IMR-90 (cell line): Measurements from ENCODE around the gene FJX1. TPM values are rescaled to one million over a fixed set of nuclear protein-coding genes. Genes with fewer than 3 reads are reported as not detected.

Experiments
- ATAC-seq: fragments of 200-7000 bp; cut with Tn5 transposase; 2 replicates; pipeline ENCODE4 v1.9.1; 2020; ENCODE audit warnings: low read depth, mild to moderate bottlenecking, moderate library complexity
- BruUV-seq: library from RNA; stranded (reverse); fragments of 400-500 nt; replicated peaks from 2 replicates; lab custom pipeline; 2021; lab: Mats Ljungman, UMichigan
- CTCF ChIA-PET: fragments of 300-600 bp; formaldehyde crosslinking; extraction: SDS; loops from one replicate; lab custom pipeline; 2021; ENCODE audit warnings: antibody characterized with exemption; lab: Yijun Ruan, JAX
- POLR2A ChIA-PET: fragments of 300-600 bp; sonication (Branson Sonifier 250); formaldehyde crosslinking; loops from one replicate; lab custom pipeline; 2022; ENCODE audit warnings: antibody characterized with exemption; ENCODE audit not compliant: unreplicated experiment; lab: Charles Lee
- DNase-seq: peaks from one replicate; pipeline ENCODE4 v3.0.0; 2013
- H2AFZ ChIP-seq: replicated peaks from 2 replicates; pipeline ENCODE3; 2013; ENCODE audit warnings: low read length, mild to moderate bottlenecking; ENCODE audit not compliant: poor library complexity
- H2AK5ac ChIP-seq: 2 replicates; pipeline ENCODE4 v1.6.1; 2013; ENCODE audit warnings: low read depth, low read length, inconsistent platforms
- H2AK9ac ChIP-seq: replicated peaks from 2 replicates; pipeline ENCODE3; 2013; ENCODE audit warnings: mild to moderate bottlenecking, low read depth, low read length, moderate library complexity; ENCODE audit not compliant: poor library complexity
- H2BK120ac ChIP-seq: 2 replicates; pipeline ENCODE4 v1.6.1; 2013; ENCODE audit warnings: low read depth, low read length, inconsistent platforms
- H2BK15ac ChIP-seq: 3 replicates; pipeline ENCODE4 v1.6.1; 2013; ENCODE audit warnings: low read depth, low read length, inconsistent platforms
- H2BK20ac ChIP-seq: 2 replicates; pipeline ENCODE4 v1.6.1; 2013; ENCODE audit warnings: low read depth, mild to moderate bottlenecking, inconsistent platforms, low read length, moderate library complexity
- H2BK5ac ChIP-seq: 2 replicates; pipeline ENCODE4 v1.6.1; 2013; ENCODE audit warnings: mild to moderate bottlenecking, low read depth, low read length, inconsistent platforms; ENCODE audit not compliant: poor library complexity, severe bottlenecking
- H3K14ac ChIP-seq: replicated peaks from 2 replicates; pipeline ENCODE4 v1.6.1; 2013; ENCODE audit warnings: low read depth, low read length, inconsistent platforms
- H3K18ac ChIP-seq: 2 replicates; pipeline ENCODE4 v1.6.1; 2013; ENCODE audit warnings: low read depth, low read length, control low read depth
- H3K23ac ChIP-seq: 2 replicates; pipeline ENCODE4 v1.6.1; 2013; ENCODE audit warnings: low read depth, low read length, inconsistent platforms
- H3K27ac ChIP-seq: 2 replicates; pipeline ENCODE4 v1.5.1; 2013; ENCODE audit warnings: mild to moderate bottlenecking, control low read depth, low read length; ENCODE audit not compliant: insufficient read depth
- H3K27me3 ChIP-seq: 2 replicates; pipeline ENCODE4 v1.6.1; 2013; ENCODE audit warnings: low read length; ENCODE audit not compliant: control insufficient read depth, insufficient read depth
- H3K36me3 ChIP-seq: 2 replicates; pipeline ENCODE4 v1.6.1; 2013; ENCODE audit warnings: low read length, mixed read lengths; ENCODE audit not compliant: control insufficient read depth, insufficient read depth
- H3K4ac ChIP-seq: 2 replicates; pipeline ENCODE4 v1.6.1; 2013; ENCODE audit warnings: low read depth, low read length, inconsistent platforms
- H3K4me1 ChIP-seq: 2 replicates; pipeline ENCODE4 v1.6.1; 2013; ENCODE audit warnings: low read length, mixed read lengths; ENCODE audit not compliant: control insufficient read depth, insufficient read depth
- H3K4me2 ChIP-seq: 2 replicates; pipeline ENCODE4 v1.6.1; 2013; ENCODE audit warnings: low read depth, mild to moderate bottlenecking, control low read depth, low read length, moderate library complexity
- H3K4me3 ChIP-seq: 2 replicates; pipeline ENCODE4 v1.5.1; 2013; ENCODE audit warnings: low read depth, mild to moderate bottlenecking, control low read depth, low read length, moderate library complexity; ENCODE audit not compliant: insufficient read depth
- H3K56ac ChIP-seq: 2 replicates; pipeline ENCODE4 v1.6.1; 2013; ENCODE audit warnings: low read length, inconsistent platforms; ENCODE audit not compliant: insufficient read depth; ENCODE audit errors: extremely low read depth
- H3K79me1 ChIP-seq, 2 experiments: 2 replicates each; pipeline ENCODE4 v1.6.1; 2013; ENCODE audit warnings: low read length in 2 of 2, inconsistent platforms in 1 of 2, low read depth in 1 of 2
- H3K9ac ChIP-seq: 2 replicates; pipeline ENCODE4 v1.6.1; 2013; ENCODE audit warnings: low read depth, low read length, control low read depth
- H3K9me1 ChIP-seq: 2 replicates; pipeline ENCODE4 v1.6.1; 2013; ENCODE audit warnings: low read length, inconsistent platforms; ENCODE audit not compliant: insufficient read depth
- H3K9me3 ChIP-seq: 2 replicates; pipeline ENCODE4 v1.6.1; 2013; ENCODE audit warnings: low read length; ENCODE audit not compliant: control insufficient read depth, insufficient read depth
- H4K20me1 ChIP-seq: 2 replicates; pipeline ENCODE4 v1.6.1; 2013; ENCODE audit warnings: low read length, inconsistent platforms; ENCODE audit not compliant: insufficient read depth
- H4K5ac ChIP-seq: 2 replicates; pipeline ENCODE4 v1.6.1; 2013; ENCODE audit warnings: mild to moderate bottlenecking, low read depth, low read length, control low read depth
- H4K8ac ChIP-seq, 2 experiments: 2 replicates each; pipeline ENCODE4 v1.6.1; 2013; ENCODE audit warnings: low read depth in 2 of 2, low read length in 2 of 2, control low read depth in 1 of 2, inconsistent platforms in 1 of 2
- H4K91ac ChIP-seq: 2 replicates; pipeline ENCODE4 v1.6.1; 2013; ENCODE audit warnings: low read depth, low read length, inconsistent platforms; ENCODE audit not compliant: insufficient read depth
- BHLHE40 ChIP-seq: fragments of 150-350 bp; IDR thresholded peaks from 2 replicates; pipeline ENCODE4 v1.6.1; 2016; ENCODE audit warnings: mild to moderate bottlenecking, low read depth, low read length
- CEBPB ChIP-seq: IDR thresholded peaks from 2 replicates; pipeline ENCODE4 v1.6.1; 2012; ENCODE audit warnings: low read depth, low read length, improper control_type of control experiment
- CHD1 ChIP-seq: IDR thresholded peaks from 2 replicates; pipeline ENCODE4 v1.6.1; 2012; ENCODE audit warnings: low read depth, low read length, improper control_type of control experiment
- CTCF ChIP-seq: conservative IDR thresholded peaks from 2 replicates; pipeline ENCODE4 v1.5.1; 2012; ENCODE audit warnings: mild to moderate bottlenecking, low read depth, low read length, improper control_type of control experiment
- ELK1 ChIP-seq: fragments of 150-350 bp; IDR thresholded peaks from 2 replicates; pipeline ENCODE4 v1.6.1; 2016; ENCODE audit warnings: low read depth, mild to moderate bottlenecking, low read length, moderate library complexity, borderline replicate concordance
- FOS ChIP-seq: fragments of 150-350 bp; IDR thresholded peaks from 2 replicates; pipeline ENCODE4 v1.6.1; 2016; ENCODE audit warnings: low read depth, low read length
- MAZ ChIP-seq: IDR thresholded peaks from 2 replicates; pipeline ENCODE4 v1.6.1; 2012; ENCODE audit warnings: low read depth, mild to moderate bottlenecking, low read length, improper control_type of control experiment, moderate library complexity, borderline replicate concordance
- NFE2L2 ChIP-seq: fragments of 150-350 bp; IDR thresholded peaks from 2 replicates; pipeline ENCODE4 v1.6.1; 2016; ENCODE audit warnings: low read depth, mild to moderate bottlenecking, low read length
- POLR2A ChIP-seq: IDR thresholded peaks from 2 replicates; pipeline ENCODE4 v1.6.1; 2012; ENCODE audit warnings: mild to moderate bottlenecking, low read depth, low read length
- RAD21 ChIP-seq: IDR thresholded peaks from 2 replicates; pipeline ENCODE4 v1.6.1; 2012; ENCODE audit warnings: low read length, improper control_type of control experiment
- SMC3 ChIP-seq: fragments of 150-350 bp; IDR thresholded peaks from 2 replicates; pipeline ENCODE4 v1.6.1; 2016; ENCODE audit warnings: low read depth, mild to moderate bottlenecking, antibody characterized with exemption, low read length, moderate library complexity
- USF2 ChIP-seq: fragments of 150-350 bp; IDR thresholded peaks from 2 replicates; pipeline ENCODE4 v1.6.1; 2017; ENCODE audit warnings: mild to moderate bottlenecking, antibody characterized with exemption, low read length, low read depth
- WGBS, 2 experiments: methylation state at CpG; one replicate each; pipeline versions ENCODE4 v1.1.5 to v1.1.7; 2013; ENCODE audit warnings: missing lambda C conversion rate in 2 of 2; ENCODE audit not compliant: insufficient read length in 1 of 2; ENCODE audit errors: extremely low coverage in 2 of 2; 5-methylcytosine and 5-hydroxymethylcytosine counted together
- dilution Hi-C: fragments of 300-500 bp; cut with HindIII; formaldehyde crosslinking; loops from one replicate; pipeline ENCODE4 v1.14.3; 2018; ENCODE audit warnings: low sequenced_read_pairs; ENCODE audit not compliant: unreplicated experiment
- in situ Hi-C: fragments of 300-500 bp; cut with MboI; formaldehyde crosslinking; loops from 3 replicates; pipeline ENCODE4 v1.14.3; 2019; ENCODE audit warnings: low sequenced_read_pairs, inconsistent platforms, mixed read lengths
- intact Hi-C: fragments of 100-400 bp; cut with micrococcal nuclease; formaldehyde crosslinking; loops from 2 replicates; pipeline ENCODE4 v1.10.0; 2022
- polyA plus RNA-seq, 3 experiments: library from polyadenylated mRNA; depleted of rRNA; stranded (reverse); fragments of >200 nt; gene quantifications; 2 replicates each; pipeline ENCODE4 v1.2.3, GENCODE V29; 2012; ENCODE audit warnings: low replicate concordance in 1 of 3
- total RNA-seq: library from RNA; depleted of rRNA; stranded (reverse); fragments of >200 nt; gene quantifications from 2 replicates; pipeline ENCODE4 v1.2.3, GENCODE V29; 2012

FJX1 gene
- total and polyA plus RNA-seq, 2 of the 4 experiments (the other 2 are of a cell fraction): 8.4 to 11.2 TPM

- POLR2A ChIA-PET: no interaction called here
- WGBS, 2 experiments: no CpG with 5 or more reads among the region's 1 CpG
These were observed 37.0 kb downstream of the FJX1 start for GRCh38 chr11:35655254-35655653.

More at GRCh38 chr11:35655254-35655653, 37.0 kb downstream of the FJX1 start:
- Histone ChIP-seq H3K4me1 (no peaks in the 10 kb centered on the region), H2BK120ac (no peak overlapping the region), H3K36me3 (no peaks in the 10 kb centered on the region), H2BK5ac (no peak overlapping the region), H3K56ac (no peak overlapping the region), H3K27ac (no peak overlapping the region), H3K9me3 (no peaks in the 10 kb centered on the region), H2BK20ac (no peak overlapping the region), H3K18ac (no peak overlapping the region), H3K27me3 (no peaks in the 10 kb centered on the region), H2BK15ac (no peak overlapping the region; the same call in 2 of the 3 replicates), H3K79me1 (no peaks in the 10 kb centered on the region), H3K23ac (no peak overlapping the region), H4K8ac (no peak overlapping the region), H3K9me1 (0 out of 2 replicates have a peak, but pooled peaks cover 4% of the 10 kb centered on the region), H4K20me1 (no peaks in the 10 kb centered on the region), H3K9ac (no peak overlapping the region), H3K4me3 (no peak overlapping the region), H3K14ac (no peak overlapping the region), H2AK5ac (no peak overlapping the region), H2AFZ (no peak overlapping the region), H2AK9ac (no peak overlapping the region), H4K5ac (no peak overlapping the region), H3K4me2 (no peak overlapping the region), H4K91ac (no peak overlapping the region), H3K4ac (no peak overlapping the region)
- DNase-seq: no peak
- intact Hi-C loops: no loop called here
- CTCF ChIA-PET: interaction anchor here (0.6 kb wide), 1 partner anchor 62 kb away, joined by 3 read pairs; no protein-coding TSS in a partner anchor
- BruUV-seq: no TSS peak
- no peak for TF ChIP-seq SMC3
- TF ChIP-seq POLR2A: no peak
- no peak for TF ChIP-seq RAD21
- no peak for TF ChIP-seq FOS
- no peak for TF ChIP-seq CHD1
- TF ChIP-seq NFE2L2: no peak
- no peak for TF ChIP-seq BHLHE40
- no peak for TF ChIP-seq CTCF
- TF ChIP-seq CEBPB: no peak
- TF ChIP-seq USF2: no peak
- no peak for TF ChIP-seq ELK1
- no peak for TF ChIP-seq MAZ
- in situ Hi-C loops: no loop called here
- ATAC-seq: no peak
- dilution Hi-C loops: no loop called here
